HepG2 (cell line): ENCODE measurements around the gene ENTPD2. TPM values are rescaled to one million over a fixed set of nuclear protein-coding genes. Genes with fewer than 3 reads are reported as not detected.
A peak's percentile ranks its signal among the peaks of the same experiment; 100 is the strongest.

Source experiments
- ARNT2 ChIP-seq: sonication (generic); formaldehyde crosslinking; IDR thresholded peaks from 2 replicates; pipeline ENCODE4 v1.8.0; 2022; ENCODE audit warnings: mild to moderate bottlenecking, low read depth, missing genetic modification reagents, moderate library complexity
- DNMT3B ChIP-seq: conservative IDR thresholded peaks from 2 replicates; pipeline ENCODE4 v1.6.1; 2016; ENCODE audit warnings: missing biosample characterization, control low read depth
- GLI4 ChIP-seq: sonication (generic); formaldehyde crosslinking; IDR thresholded peaks from 2 replicates; pipeline ENCODE4 v1.5.1; 2020; ENCODE audit warnings: missing genetic modification reagents, mild to moderate bottlenecking, moderate library complexity, borderline replicate concordance
- HMG20B ChIP-seq: conservative IDR thresholded peaks from 2 replicates; pipeline ENCODE4 v1.6.1; 2016; ENCODE audit warnings: missing genetic modification reagents, missing compliant biosample characterization
- NPAS2 ChIP-seq: sonication (generic); formaldehyde crosslinking; IDR thresholded peaks from 2 replicates; pipeline ENCODE4 v1.8.0; 2022; ENCODE audit warnings: mild to moderate bottlenecking, missing genetic modification reagents, borderline replicate concordance
- PTBP1 ChIP-seq: fragments of 200-400 bp; formaldehyde crosslinking; IDR thresholded peaks from 2 replicates; pipeline ENCODE4 v1.6.1; 2018; ENCODE audit warnings: low read length, low read depth; ENCODE audit not compliant: poor library complexity, severe bottlenecking
- ZBTB21 ChIP-seq: sonication (generic); formaldehyde crosslinking; IDR thresholded peaks from 2 replicates; pipeline ENCODE4 v1.4.0; 2020; ENCODE audit warnings: missing genetic modification reagents
- ZBTB3 ChIP-seq: sonication (generic); formaldehyde crosslinking; IDR thresholded peaks from 2 replicates; pipeline ENCODE4 v1.4.0; 2020; ENCODE audit warnings: low read depth, mild to moderate bottlenecking, moderate library complexity, missing genetic modification reagents, borderline replicate concordance
- ZKSCAN8 ChIP-seq: IDR thresholded peaks from 2 replicates; pipeline ENCODE4 v1.6.1; 2016; ENCODE audit warnings: borderline replicate concordance, missing genetic modification reagents, missing compliant biosample characterization
- ZNF333 ChIP-seq: sonication (generic); formaldehyde crosslinking; IDR thresholded peaks from 2 replicates; pipeline ENCODE4 v1.4.0; 2020; ENCODE audit warnings: mild to moderate bottlenecking, missing genetic modification reagents, borderline replicate concordance
- ZNF343 ChIP-seq: sonication (generic); formaldehyde crosslinking; IDR thresholded peaks from 2 replicates; pipeline ENCODE4 v1.4.0; 2020; ENCODE audit warnings: mild to moderate bottlenecking, missing genetic modification reagents
- ZNF510 ChIP-seq: sonication (generic); formaldehyde crosslinking; IDR thresholded peaks from 2 replicates; pipeline ENCODE4 v1.4.0; 2020; ENCODE audit warnings: low read depth, mild to moderate bottlenecking, missing genetic modification reagents
- ZSCAN12 ChIP-seq: sonication (generic); formaldehyde crosslinking; IDR thresholded peaks from 2 replicates; pipeline ENCODE4 v1.9.0; 2021; ENCODE audit warnings: mild to moderate bottlenecking, missing genetic modification reagents
- polyA plus RNA-seq, 8 experiments: library from polyadenylated mRNA; depleted of rRNA in 3 of 8; stranded (reverse) in 7 of 8; unstranded in 1 of 8; fragments of >200 nt; fragmentation: Illumina TruSeq in 4 of 8; extraction: Trizol in 4 of 8; gene quantifications; 2 replicates each; pipeline versions ENCODE4 v1.2.1 to v1.2.3, GENCODE V29; 2011 to 2016; ENCODE audit warnings: low read depth in 4 of 8, missing spikeins in 1 of 8, mixed read lengths in 1 of 8; ENCODE audit not compliant: insufficient read depth in 1 of 8
- total RNA-seq, 5 experiments: library from RNA; depleted of rRNA; stranded (reverse); fragments of >200 nt; fragmentation: Illumina TruSeq; extraction: Trizol; gene quantifications; 2 replicates each; pipeline ENCODE4 v1.2.3, GENCODE V29; 2016; ENCODE audit warnings: low read depth in 1 of 5
- TF ChIP-seq, protein P1 (sequence below): sonication (generic); formaldehyde crosslinking; IDR thresholded peaks from 2 replicates; pipeline ENCODE4 v1.8.1; 2022; ENCODE audit warnings: low read depth, mild to moderate bottlenecking, missing genetic modification reagents
- TF ChIP-seq, protein P2 (sequence below): sonication (generic); formaldehyde crosslinking; IDR thresholded peaks from 2 replicates; pipeline ENCODE4 v1.5.1; 2020; ENCODE audit warnings: mild to moderate bottlenecking, missing genetic modification reagents
- TF ChIP-seq, protein P3 (sequence below): sonication (generic); formaldehyde crosslinking; IDR thresholded peaks from 2 replicates; pipeline ENCODE4 v1.8.0; 2023; ENCODE audit warnings: mild to moderate bottlenecking, missing genetic modification reagents
- TF ChIP-seq, protein P4 (sequence below): sonication (generic); formaldehyde crosslinking; IDR thresholded peaks from 2 replicates; pipeline ENCODE4 v1.5.1; 2020; ENCODE audit warnings: missing genetic modification reagents, mild to moderate bottlenecking, borderline replicate concordance
- TF ChIP-seq, protein P5 (sequence below): sonication (generic); formaldehyde crosslinking; IDR thresholded peaks from 2 replicates; pipeline ENCODE4 v1.5.1; 2020; ENCODE audit warnings: missing genetic modification reagents, mild to moderate bottlenecking, borderline replicate concordance

The ENTPD2 gene
- total and polyA plus RNA-seq, 2 of the 13 experiments (the other 11 are each of a cell fraction or from before 2014, with no cell fraction given), result 0.95 to 3.2 TPM

DNA sequence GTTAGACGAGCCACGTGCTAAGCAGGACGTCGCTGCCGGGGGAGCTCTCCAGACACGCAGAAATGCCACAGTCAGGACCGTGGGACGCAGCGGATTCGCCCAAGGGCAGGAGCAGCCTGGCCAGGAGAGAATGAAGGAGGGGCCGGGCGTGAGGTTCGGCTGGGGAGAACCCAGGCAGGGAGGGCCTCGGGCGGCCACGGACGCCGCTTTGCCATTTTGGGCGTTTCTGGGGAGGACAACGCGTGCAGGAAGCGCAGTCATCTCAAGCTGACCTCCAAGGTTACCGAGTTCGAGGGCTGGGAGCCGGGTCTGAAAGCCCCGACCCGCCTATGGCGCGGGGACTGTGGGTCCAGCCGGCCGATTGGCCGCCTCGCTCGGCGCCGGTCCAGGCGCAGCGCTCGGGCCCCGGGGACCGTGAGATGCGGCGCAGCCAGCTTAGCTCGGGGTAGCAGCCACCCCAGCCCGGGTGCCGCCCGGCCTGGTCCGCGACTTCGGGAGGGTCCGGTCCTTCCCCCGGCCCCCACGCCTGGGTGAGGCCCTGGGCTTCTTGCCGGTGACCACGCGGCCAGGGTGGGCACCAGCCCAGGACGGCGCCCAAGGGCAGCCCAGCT, 32.2 kb upstream of the ENTPD2 start (continued):
- TF ChIP-seq, protein P1, sequence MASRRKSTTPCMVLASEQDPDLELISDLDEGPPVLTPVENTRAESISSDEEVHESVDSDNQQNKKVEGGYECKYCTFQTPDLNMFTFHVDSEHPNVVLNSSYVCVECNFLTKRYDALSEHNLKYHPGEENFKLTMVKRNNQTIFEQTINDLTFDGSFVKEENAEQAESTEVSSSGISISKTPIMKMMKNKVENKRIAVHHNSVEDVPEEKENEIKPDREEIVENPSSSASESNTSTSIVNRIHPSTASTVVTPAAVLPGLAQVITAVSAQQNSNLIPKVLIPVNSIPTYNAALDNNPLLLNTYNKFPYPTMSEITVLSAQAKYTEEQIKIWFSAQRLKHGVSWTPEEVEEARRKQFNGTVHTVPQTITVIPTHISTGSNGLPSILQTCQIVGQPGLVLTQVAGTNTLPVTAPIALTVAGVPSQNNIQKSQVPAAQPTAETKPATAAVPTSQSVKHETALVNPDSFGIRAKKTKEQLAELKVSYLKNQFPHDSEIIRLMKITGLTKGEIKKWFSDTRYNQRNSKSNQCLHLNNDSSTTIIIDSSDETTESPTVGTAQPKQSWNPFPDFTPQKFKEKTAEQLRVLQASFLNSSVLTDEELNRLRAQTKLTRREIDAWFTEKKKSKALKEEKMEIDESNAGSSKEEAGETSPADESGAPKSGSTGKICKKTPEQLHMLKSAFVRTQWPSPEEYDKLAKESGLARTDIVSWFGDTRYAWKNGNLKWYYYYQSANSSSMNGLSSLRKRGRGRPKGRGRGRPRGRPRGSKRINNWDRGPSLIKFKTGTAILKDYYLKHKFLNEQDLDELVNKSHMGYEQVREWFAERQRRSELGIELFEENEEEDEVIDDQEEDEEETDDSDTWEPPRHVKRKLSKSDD (CRISPR knock-in tag), result 0 out of 2 replicates have a peak, but pooled peaks have one; percentile 13
- TF ChIP-seq HMG20B (CRISPR knock-in tag) (no peak), ZSCAN12 (peak; percentile 17; the same call in 1 of the 2 replicates), GLI4 (no peak), ZBTB21 (CRISPR knock-in tag) (no peak), ZKSCAN8 (CRISPR knock-in tag) (no peak), ZNF510 (CRISPR knock-in tag) (peak; percentile 82; the same call in 1 of the 2 replicates), ZBTB3 (0 out of 2 replicates have a peak, but pooled peaks have one; percentile 53), ARNT2 (CRISPR knock-in tag) (peak; percentile 46; the same call in 1 of the 2 replicates), DNMT3B (CRISPR knock-in tag) (no peak), ZNF343 (peak; percentile 39; the same call in 1 of the 2 replicates), ZNF333 (CRISPR knock-in tag) (peak; percentile 48; the same call in 1 of the 2 replicates), NPAS2 (CRISPR knock-in tag) (no peak), PTBP1 (peak; percentile 69)
- TF ChIP-seq, protein P2, sequence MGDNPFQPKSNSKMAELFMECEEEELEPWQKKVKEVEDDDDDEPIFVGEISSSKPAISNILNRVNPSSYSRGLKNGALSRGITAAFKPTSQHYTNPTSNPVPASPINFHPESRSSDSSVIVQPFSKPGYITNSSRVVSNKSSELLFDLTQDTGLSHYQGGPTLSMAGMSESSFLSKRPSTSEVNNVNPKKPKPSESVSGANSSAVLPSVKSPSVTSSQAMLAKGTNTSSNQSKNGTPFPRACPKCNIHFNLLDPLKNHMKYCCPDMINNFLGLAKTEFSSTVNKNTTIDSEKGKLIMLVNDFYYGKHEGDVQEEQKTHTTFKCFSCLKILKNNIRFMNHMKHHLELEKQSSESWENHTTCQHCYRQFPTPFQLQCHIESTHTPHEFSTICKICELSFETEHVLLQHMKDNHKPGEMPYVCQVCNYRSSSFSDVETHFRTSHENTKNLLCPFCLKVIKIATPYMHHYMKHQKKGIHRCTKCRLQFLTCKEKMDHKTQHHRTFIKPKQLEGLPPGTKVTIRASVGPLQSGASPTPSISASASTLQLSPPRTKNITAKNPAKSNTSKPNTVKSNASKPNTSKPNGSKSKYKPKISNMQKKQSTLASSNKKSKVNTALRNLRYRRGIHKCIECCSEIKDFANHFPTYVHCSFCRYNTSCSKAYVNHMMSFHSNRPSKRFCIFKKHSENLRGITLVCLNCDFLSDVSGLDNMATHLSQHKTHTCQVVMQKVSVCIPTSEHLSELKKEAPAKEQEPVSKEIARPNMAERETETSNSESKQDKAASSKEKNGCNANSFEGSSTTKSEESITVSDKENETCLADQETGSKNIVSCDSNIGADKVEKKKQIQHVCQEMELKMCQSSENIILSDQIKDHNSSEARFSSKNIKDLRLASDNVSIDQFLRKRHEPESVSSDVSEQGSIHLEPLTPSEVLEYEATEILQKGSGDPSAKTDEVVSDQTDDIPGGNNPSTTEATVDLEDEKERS (CRISPR knock-in tag), result no peak
- TF ChIP-seq, protein P3, sequence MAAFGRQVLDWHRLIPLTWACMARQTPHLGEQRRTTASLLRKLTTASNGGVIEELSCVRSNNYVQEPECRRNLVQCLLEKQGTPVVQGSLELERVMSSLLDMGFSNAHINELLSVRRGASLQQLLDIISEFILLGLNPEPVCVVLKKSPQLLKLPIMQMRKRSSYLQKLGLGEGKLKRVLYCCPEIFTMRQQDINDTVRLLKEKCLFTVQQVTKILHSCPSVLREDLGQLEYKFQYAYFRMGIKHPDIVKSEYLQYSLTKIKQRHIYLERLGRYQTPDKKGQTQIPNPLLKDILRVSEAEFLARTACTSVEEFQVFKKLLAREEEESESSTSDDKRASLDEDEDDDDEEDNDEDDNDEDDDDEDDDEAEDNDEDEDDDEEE (CRISPR knock-in tag), result 0 out of 2 replicates have a peak, but pooled peaks have one; percentile 27
- TF ChIP-seq, protein P4, sequence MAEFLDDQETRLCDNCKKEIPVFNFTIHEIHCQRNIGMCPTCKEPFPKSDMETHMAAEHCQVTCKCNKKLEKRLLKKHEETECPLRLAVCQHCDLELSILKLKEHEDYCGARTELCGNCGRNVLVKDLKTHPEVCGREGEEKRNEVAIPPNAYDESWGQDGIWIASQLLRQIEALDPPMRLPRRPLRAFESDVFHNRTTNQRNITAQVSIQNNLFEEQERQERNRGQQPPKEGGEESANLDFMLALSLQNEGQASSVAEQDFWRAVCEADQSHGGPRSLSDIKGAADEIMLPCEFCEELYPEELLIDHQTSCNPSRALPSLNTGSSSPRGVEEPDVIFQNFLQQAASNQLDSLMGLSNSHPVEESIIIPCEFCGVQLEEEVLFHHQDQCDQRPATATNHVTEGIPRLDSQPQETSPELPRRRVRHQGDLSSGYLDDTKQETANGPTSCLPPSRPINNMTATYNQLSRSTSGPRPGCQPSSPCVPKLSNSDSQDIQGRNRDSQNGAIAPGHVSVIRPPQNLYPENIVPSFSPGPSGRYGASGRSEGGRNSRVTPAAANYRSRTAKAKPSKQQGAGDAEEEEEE, result no peak
- TF ChIP-seq, protein P5, sequence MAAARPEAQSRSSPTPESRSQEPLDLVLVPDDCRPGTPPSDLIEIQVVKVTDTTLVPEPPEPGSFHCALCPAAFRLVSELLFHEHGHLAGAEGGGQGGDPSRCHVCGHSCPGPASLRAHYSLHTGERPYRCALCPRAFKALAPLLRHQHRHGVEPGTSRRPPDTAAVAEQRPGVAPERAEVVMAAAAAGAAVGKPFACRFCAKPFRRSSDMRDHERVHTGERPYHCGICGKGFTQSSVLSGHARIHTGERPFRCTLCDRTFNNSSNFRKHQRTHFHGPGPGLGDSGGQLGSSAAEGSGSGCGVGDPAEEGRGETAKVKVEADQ (CRISPR knock-in tag), result no peak
